Breast epithelium (tissue), 4 donors: ENCODE measurements around the gene KCTD16. TPM values are rescaled to one million over a fixed set of nuclear protein-coding genes. Genes with fewer than 3 reads are reported as not detected.

Source experiments
- DNase-seq, 2 donors: peaks; one replicate each; pipeline ENCODE4 v3.0.0-alpha.2; 2019; ENCODE audit warnings: low spot score in 2 of 2
- H3K27ac ChIP-seq, 2 donors: fragments of 200-600 bp; sonication (generic) in 1 of 2; one replicate each; pipeline ENCODE4 v1.5.1; 2016 to 2019; ENCODE audit warnings: mild to moderate bottlenecking in 1 of 2
- H3K27me3 ChIP-seq, 2 donors: fragments of 200-600 bp; sonication (generic) in 1 of 2; one replicate each; pipeline versions ENCODE4 v1.5.1 to v1.6.0; 2017 to 2019; ENCODE audit warnings: control low read depth in 1 of 2, mild to moderate bottlenecking in 1 of 2
- H3K36me3 ChIP-seq: fragments of 200-600 bp; one replicate; pipeline ENCODE4 v1.5.1; 2019
- H3K4me1 ChIP-seq, 2 donors: fragments of 200-600 bp; sonication (generic); one replicate each; pipeline ENCODE4 v1.5.1; 2016 to 2019; ENCODE audit warnings: control low read depth in 1 of 2
- H3K4me3 ChIP-seq, 3 donors: fragments of 200-600 bp; sonication (generic); 1 replicate in 2 of 3; 2 replicates in 1 of 3; pipeline ENCODE4 v1.5.1; 2016 to 2019; ENCODE audit warnings: mild to moderate bottlenecking in 3 of 3, moderate library complexity in 2 of 3
- H3K9me3 ChIP-seq, 2 donors: fragments of 200-600 bp; sonication (generic) in 1 of 2; one replicate each; pipeline ENCODE4 v1.5.1; 2016 to 2019; ENCODE audit warnings: control low read depth in 1 of 2
- CTCF ChIP-seq, 3 donors: fragments of 450-650 bp; IDR thresholded peaks; one replicate each; pipeline ENCODE4 v1.5.1; 2016 to 2017; ENCODE audit warnings: antibody characterized with exemption in 3 of 3, mild to moderate bottlenecking in 3 of 3, moderate library complexity in 3 of 3
- POLR2A ChIP-seq: fragments of 450-650 bp; IDR thresholded peaks from one replicate; pipeline ENCODE4 v1.6.1; 2016; ENCODE audit warnings: antibody characterized with exemption, mild to moderate bottlenecking, moderate library complexity
- POLR2AphosphoS5 ChIP-seq, 3 donors: sonication (generic); formaldehyde crosslinking; IDR thresholded peaks; one replicate each; pipeline ENCODE4 v1.6.1; 2017; ENCODE audit warnings: antibody characterized with exemption in 3 of 3
- intact Hi-C: fragments of 100-400 bp; cut with DNase I; formaldehyde crosslinking; loops from one replicate; pipeline ENCODE4 v1.15.1; 2023; ENCODE audit warnings: low total_unique reads
- total RNA-seq, 3 donors: library from RNA; depleted of rRNA; stranded (reverse); fragments of >200 nt; gene quantifications; one replicate each; pipeline ENCODE4 v1.1.0, GENCODE V29; 2016

KCTD16 gene
- total RNA-seq, 3 donors from 2014 or later: under 0.01 to 0.33 (median 0.32) TPM

DNA sequence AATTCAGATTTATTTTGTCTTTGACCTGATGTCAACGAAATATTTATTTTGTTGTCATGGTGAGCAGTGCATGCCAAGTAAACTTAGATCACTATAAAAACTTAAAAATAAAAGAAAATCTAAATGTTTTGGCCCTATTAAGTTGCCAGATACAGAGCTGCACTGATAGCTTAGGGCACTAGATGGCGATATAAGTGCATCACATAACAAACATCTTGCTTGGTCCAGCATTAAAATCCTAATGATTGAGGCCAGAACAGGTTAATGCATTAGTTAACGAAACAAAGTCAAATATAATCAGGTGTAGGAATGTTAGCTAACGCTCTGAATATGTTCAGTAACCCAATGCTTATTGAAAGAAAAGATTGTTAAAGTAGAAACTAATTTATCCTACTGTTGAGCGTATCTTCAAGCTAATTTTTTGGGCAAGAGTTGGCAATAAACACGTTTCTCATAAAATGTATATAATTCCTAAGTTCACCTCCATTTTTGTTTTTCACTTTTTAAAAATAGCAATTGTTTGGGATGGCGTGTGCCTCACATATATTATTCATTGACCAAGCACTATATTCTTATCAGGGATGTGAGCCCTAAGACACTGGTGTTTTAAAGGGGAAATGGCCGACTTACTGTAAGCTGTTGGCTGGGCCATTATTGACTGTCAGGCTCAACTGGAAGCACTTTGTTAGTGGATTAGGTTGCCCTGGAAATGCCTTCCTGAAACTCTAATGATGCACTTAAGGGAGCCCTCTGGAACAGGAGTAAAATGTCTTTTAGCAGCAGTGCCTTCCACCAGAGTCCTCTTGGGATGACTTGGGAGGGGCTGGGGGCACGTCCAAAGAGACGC is 33.3 kb downstream of the KCTD16 start:
- DNase-seq: no peak
- TF ChIP-seq CTCF (IDR thresholded peaks at IDR 0.05): peak in 2 of 3 donors; percentile 62 to 76
- no peak for TF ChIP-seq POLR2AphosphoS5 (IDR thresholded peaks at IDR 0.05)
- Histone ChIP-seq H3K4me3 (no peak overlapping the region), H3K4me1 (no peaks in the 10 kb centered on the region), H3K9me3 (no peaks in the 10 kb centered on the region), H3K27me3 (peaks cover 0 to 41% of the 10 kb centered on the region in 2 donors), H3K36me3 (no peaks in the 10 kb centered on the region), H3K27ac (no peak overlapping the region)
- intact Hi-C loops: no loop called here

DNA sequence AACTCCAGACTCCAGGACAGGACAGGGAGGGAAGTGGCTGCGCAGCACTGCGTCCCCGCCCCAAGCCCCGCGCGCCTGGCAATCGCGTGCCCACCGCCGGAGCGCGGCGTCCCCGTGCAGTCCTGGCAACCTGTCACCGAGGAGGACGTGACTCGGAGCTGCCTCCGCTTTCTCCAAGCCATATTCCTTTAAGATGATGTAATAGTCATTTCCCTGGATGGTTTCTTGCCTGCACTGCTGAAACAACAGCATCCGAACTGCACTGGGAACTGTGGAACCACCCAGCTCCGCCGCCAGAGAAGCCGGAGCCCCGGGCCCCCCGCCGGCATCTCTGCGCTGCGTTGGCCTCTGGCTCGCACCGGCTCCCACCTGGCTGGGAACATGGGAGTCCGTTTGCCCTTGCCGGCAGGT is 34.5 kb downstream of the KCTD16 start:
- H3K27me3 ChIP-seq: peaks cover 0 to 41% of the 10 kb centered on the region in 2 donors
- intact Hi-C loops: no loop called here

DNA sequence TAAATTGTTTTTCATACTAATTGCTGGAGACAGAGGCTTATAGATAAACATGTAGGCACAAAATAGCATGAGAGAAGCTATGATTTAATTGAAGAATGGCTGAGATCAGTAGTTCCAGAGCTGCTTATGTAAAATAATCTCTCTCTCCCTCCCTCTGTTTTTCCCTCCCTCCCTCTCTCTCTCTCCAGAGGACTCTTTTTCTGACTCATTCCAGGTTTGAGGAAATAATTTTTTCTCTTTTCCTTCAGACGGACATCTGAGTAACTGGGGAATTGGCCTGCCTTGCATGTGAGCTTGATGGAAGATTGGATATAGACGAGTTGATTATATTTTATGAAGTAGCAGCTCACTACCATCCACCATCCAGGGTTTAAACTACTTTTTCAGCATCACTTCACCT is 35.5 kb downstream of the KCTD16 start:
- H3K27ac ChIP-seq: no peak overlapping the region
- no peak overlapping the region for H3K4me3 ChIP-seq
- no peak for DNase-seq
- peaks cover 0 to 35% of the 10 kb centered on the region in 2 donors for H3K27me3 ChIP-seq
- no peaks in the 10 kb centered on the region for H3K9me3 ChIP-seq
- H3K4me1 ChIP-seq: no peaks in the 10 kb centered on the region
- no peak for TF ChIP-seq POLR2A
- TF ChIP-seq POLR2AphosphoS5 (IDR thresholded peaks at IDR 0.05): no peak
- TF ChIP-seq CTCF (IDR thresholded peaks at IDR 0.05): no peak
- intact Hi-C loops: no loop called here
- H3K36me3 ChIP-seq: no peaks in the 10 kb centered on the region

More for the DNA sequence above, 34.5 kb downstream of the KCTD16 start:
- TF ChIP-seq CTCF (IDR thresholded peaks at IDR 0.05): no peak
- TF ChIP-seq POLR2A: no peak
- no peak for TF ChIP-seq POLR2AphosphoS5 (IDR thresholded peaks at IDR 0.05)
- Histone ChIP-seq H3K9me3 (no peaks in the 10 kb centered on the region), H3K36me3 (no peaks in the 10 kb centered on the region), H3K27ac (no peak overlapping the region), H3K4me3 (peak overlapping the region; percentile 8 to 50 (median 26)), H3K4me1 (no peaks in the 10 kb centered on the region)
- no peak for DNase-seq

GRCh38 chr5:144207875-144208444 is 37.3 kb downstream of the KCTD16 start:
- intact Hi-C loops: no loop called here
- Histone ChIP-seq H3K4me3 (no peak overlapping the region), H3K27me3 (peaks cover 0 to 33% of the 10 kb centered on the region in 2 donors)

More at GRCh38 chr5:144207875-144208444, 37.3 kb downstream of the KCTD16 start:
- no peak for TF ChIP-seq CTCF (IDR thresholded peaks at IDR 0.05)
- no peak for TF ChIP-seq POLR2A
- no peak for TF ChIP-seq POLR2AphosphoS5 (IDR thresholded peaks at IDR 0.05)
- Histone ChIP-seq H3K9me3 (no peaks in the 10 kb centered on the region), H3K36me3 (no peaks in the 10 kb centered on the region), H3K4me1 (no peaks in the 10 kb centered on the region), H3K27ac (no peak overlapping the region)
- no peak for DNase-seq
